SK-N-SH treated with all-trans-retinoic acid at 6 μM for 48 hours (cell line): ENCODE measurements around the gene IL3RA.

Experiments
- ATAC-seq: fragments of 200-7000 bp; cut with Tn5 transposase; 3 replicates; pipeline ENCODE4 v1.9.1; 2020; ENCODE audit warnings: mild to moderate bottlenecking, moderate library complexity
- ARNTL ChIP-seq: fragments of 450-650 bp; formaldehyde crosslinking; IDR thresholded peaks from 2 replicates; pipeline ENCODE4 v1.5.0; 2020; ENCODE audit warnings: low read depth, mild to moderate bottlenecking, moderate library complexity, borderline replicate concordance
- BACH2 ChIP-seq: fragments of 250-450 bp; sonication (Bioruptor Pico); IDR thresholded peaks from 2 replicates; pipeline ENCODE4 v1.9.0; 2021; ENCODE audit warnings: mild to moderate bottlenecking, borderline replicate concordance
- ESRRG ChIP-seq: fragments of 250-450 bp; sonication (Bioruptor Pico); IDR thresholded peaks from 2 replicates; pipeline ENCODE4 v1.6.1; 2021; ENCODE audit warnings: mild to moderate bottlenecking
- GLIS3 ChIP-seq: fragments of 250-450 bp; sonication (Bioruptor Pico); IDR thresholded peaks from 2 replicates; pipeline ENCODE4 v1.5.0; 2020; ENCODE audit warnings: mild to moderate bottlenecking, moderate library complexity
- ISL1 ChIP-seq: fragments of 250-450 bp; sonication (Bioruptor Pico); IDR thresholded peaks from 2 replicates; pipeline ENCODE4 v2.1.2; 2022; ENCODE audit warnings: mild to moderate bottlenecking, moderate library complexity
- OSR1 ChIP-seq: fragments of 250-450 bp; sonication (Bioruptor Pico); IDR thresholded peaks from 2 replicates; pipeline ENCODE4 v1.8.0; 2022; ENCODE audit warnings: moderate library complexity, mild to moderate bottlenecking, inconsistent platforms
- PATZ1 ChIP-seq: fragments of 250-450 bp; sonication (Bioruptor Pico); IDR thresholded peaks from 2 replicates; pipeline ENCODE4 v1.8.0; 2020; ENCODE audit warnings: mild to moderate bottlenecking, moderate library complexity, borderline replicate concordance
- PPARA ChIP-seq: fragments of 250-450 bp; sonication (Bioruptor Pico); IDR thresholded peaks from 2 replicates; pipeline ENCODE4 v1.5.0; 2020; ENCODE audit warnings: mild to moderate bottlenecking, borderline replicate concordance
- RARB ChIP-seq: fragments of 250-450 bp; sonication (Bioruptor Pico); IDR thresholded peaks from 2 replicates; pipeline ENCODE4 v1.8.0; 2021; ENCODE audit warnings: mild to moderate bottlenecking, moderate library complexity
- SNAI2 ChIP-seq: fragments of 250-450 bp; sonication (Bioruptor Pico); IDR thresholded peaks from 2 replicates; pipeline ENCODE4 v1.5.0; 2020; ENCODE audit warnings: mild to moderate bottlenecking, moderate library complexity
- TCF4 ChIP-seq: fragments of 250-450 bp; sonication (Bioruptor Pico); IDR thresholded peaks from 2 replicates; pipeline ENCODE4 v1.8.0; 2021; ENCODE audit warnings: mild to moderate bottlenecking, moderate library complexity, borderline replicate concordance
- TOX ChIP-seq: fragments of 250-450 bp; sonication (Bioruptor Pico); IDR thresholded peaks from 2 replicates; pipeline ENCODE4 v1.8.0; 2021; ENCODE audit warnings: mild to moderate bottlenecking, moderate library complexity, borderline replicate concordance
- ZC3H10 ChIP-seq: fragments of 250-450 bp; sonication (Bioruptor Pico); IDR thresholded peaks from 2 replicates; pipeline ENCODE4 v1.5.1; 2021; ENCODE audit warnings: mild to moderate bottlenecking, moderate library complexity
- ZFP3 ChIP-seq: fragments of 250-450 bp; sonication (Bioruptor Pico); IDR thresholded peaks from 2 replicates; pipeline ENCODE4 v1.5.0; 2020; ENCODE audit warnings: mild to moderate bottlenecking, moderate library complexity
- ZFP30 ChIP-seq: fragments of 450-650 bp; formaldehyde crosslinking; IDR thresholded peaks from 2 replicates; pipeline ENCODE4 v1.5.0; 2022; ENCODE audit warnings: mild to moderate bottlenecking, moderate library complexity
- ZNF70 ChIP-seq: fragments of 450-650 bp; formaldehyde crosslinking; IDR thresholded peaks from 2 replicates; pipeline ENCODE4 v1.5.0; 2020; ENCODE audit warnings: mild to moderate bottlenecking, moderate library complexity
- TF ChIP-seq, protein P1 (sequence below): fragments of 250-450 bp; sonication (Bioruptor Pico); IDR thresholded peaks from 2 replicates; pipeline ENCODE4 v1.5.1; 2020; ENCODE audit warnings: low read depth, mild to moderate bottlenecking, moderate library complexity
- TF ChIP-seq, protein P2 (sequence below): fragments of 250-450 bp; sonication (Bioruptor Pico); IDR thresholded peaks from 2 replicates; pipeline ENCODE4 v1.5.1; 2021; ENCODE audit warnings: mild to moderate bottlenecking, moderate library complexity

Gene IL3RA

DNA sequence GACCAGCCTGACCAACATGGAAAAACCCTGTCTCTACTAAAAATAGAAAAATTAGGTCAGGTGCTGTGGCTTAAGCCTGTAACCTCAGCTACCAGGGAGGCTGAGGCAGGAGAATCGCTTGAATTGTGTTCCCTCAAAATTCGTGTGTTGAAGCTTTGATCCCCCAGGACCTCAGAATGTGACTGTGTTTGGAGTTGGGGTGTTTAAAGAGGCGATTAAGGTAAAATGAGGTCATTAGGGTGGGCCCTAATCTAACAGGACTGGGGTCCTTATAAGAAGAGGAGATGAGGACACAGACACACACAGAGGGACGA lies 31.8 kb downstream of the IL3RA start:
- no peak for ATAC-seq
- TF ChIP-seq ZNF70, result no peak

GRCh38 chrX:1378306-1378759 lies 41.7 kb downstream of the IL3RA start:
- TF ChIP-seq ZFP30 (no peak), BACH2 (CRISPR knock-in tag) (no peak), TOX (no peak), PATZ1 (no peak), ZC3H10 (CRISPR knock-in tag) (no peak), SNAI2 (CRISPR knock-in tag) (no peak)
- TF ChIP-seq, all 23 proteins: peak for 0

GRCh38 chrX:1380672-1381233 lies 44.2 kb downstream of the IL3RA start:
- peak; percentile 37 for ATAC-seq
- TF ChIP-seq GLIS3 (no peak), PATZ1 (0 out of 2 replicates have a peak, but pooled peaks have one; percentile 22)

More at GRCh38 chrX:1378306-1378759, 41.7 kb downstream of the IL3RA start:
- ATAC-seq, result peak; percentile 0; the same call in 1 of the 3 replicates

DNA sequence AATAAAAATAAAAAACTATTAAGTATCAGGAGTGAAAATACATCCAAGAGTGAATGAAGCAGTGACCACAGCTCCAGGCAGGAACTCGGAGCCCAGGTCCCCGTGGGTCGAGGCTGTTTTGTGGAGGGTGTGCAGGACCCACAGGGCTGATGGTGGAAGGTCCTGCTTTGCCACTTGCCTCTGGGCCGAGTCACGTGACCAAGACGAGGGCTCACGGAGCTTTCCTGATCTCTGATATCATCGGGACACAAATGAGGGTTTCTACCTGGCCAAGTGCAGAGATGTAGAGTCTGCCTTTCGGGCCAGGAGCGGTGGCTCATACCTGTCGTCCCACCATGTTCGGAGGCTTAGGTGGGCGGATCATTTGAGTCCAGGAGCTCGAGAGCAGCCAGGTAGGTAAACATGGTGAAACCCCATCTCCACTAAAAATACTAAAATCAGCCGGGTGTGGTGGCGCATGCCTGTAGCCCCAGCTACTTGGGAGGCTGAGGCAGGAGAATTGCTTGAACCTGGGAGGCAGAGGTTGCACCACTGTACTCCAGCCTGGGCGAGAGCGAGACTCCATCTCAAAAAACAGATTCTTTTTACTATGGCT lies 48.2 kb downstream of the IL3RA start:
- TF ChIP-seq, protein P1, sequence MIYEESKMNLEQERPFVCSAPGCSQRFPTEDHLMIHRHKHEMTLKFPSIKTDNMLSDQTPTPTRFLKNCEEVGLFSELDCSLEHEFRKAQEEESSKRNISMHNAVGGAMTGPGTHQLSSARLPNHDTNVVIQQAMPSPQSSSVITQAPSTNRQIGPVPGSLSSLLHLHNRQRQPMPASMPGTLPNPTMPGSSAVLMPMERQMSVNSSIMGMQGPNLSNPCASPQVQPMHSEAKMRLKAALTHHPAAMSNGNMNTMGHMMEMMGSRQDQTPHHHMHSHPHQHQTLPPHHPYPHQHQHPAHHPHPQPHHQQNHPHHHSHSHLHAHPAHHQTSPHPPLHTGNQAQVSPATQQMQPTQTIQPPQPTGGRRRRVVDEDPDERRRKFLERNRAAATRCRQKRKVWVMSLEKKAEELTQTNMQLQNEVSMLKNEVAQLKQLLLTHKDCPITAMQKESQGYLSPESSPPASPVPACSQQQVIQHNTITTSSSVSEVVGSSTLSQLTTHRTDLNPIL (CRISPR knock-in tag), result no peak
- TF ChIP-seq ISL1 (no peak), ZNF70 (no peak), PPARA (CRISPR knock-in tag) (no peak), ZC3H10 (CRISPR knock-in tag) (no peak), SNAI2 (CRISPR knock-in tag) (no peak), OSR1 (CRISPR knock-in tag) (no peak), ARNTL (CRISPR knock-in tag) (no peak), PATZ1 (no peak), BACH2 (CRISPR knock-in tag) (no peak), ZFP3 (CRISPR knock-in tag) (no peak), TOX (no peak), TCF4 (CRISPR knock-in tag) (no peak), GLIS3 (no peak), ESRRG (no peak), RARB (no peak)
- TF ChIP-seq, protein P2, sequence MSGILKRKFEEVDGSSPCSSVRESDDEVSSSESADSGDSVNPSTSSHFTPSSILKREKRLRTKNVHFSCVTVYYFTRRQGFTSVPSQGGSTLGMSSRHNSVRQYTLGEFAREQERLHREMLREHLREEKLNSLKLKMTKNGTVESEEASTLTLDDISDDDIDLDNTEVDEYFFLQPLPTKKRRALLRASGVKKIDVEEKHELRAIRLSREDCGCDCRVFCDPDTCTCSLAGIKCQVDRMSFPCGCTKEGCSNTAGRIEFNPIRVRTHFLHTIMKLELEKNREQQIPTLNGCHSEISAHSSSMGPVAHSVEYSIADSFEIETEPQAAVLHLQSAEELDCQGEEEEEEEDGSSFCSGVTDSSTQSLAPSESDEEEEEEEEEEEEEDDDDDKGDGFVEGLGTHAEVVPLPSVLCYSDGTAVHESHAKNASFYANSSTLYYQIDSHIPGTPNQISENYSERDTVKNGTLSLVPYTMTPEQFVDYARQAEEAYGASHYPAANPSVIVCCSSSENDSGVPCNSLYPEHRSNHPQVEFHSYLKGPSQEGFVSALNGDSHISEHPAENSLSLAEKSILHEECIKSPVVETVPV (CRISPR knock-in tag), result no peak
- ATAC-seq, result no peak
